Measurements from ENCODE around the gene MYO18B.

Gene MYO18B

GRCh38 chr22:25935266-25936058 lies 193.5 kb downstream of the MYO18B start:
- TF ChIP-seq REST (IDR thresholded peaks at IDR 0.05; ENCODE audit: insufficient read depth in 1 of 2, low read depth in 2 of 2, low read length in 2 of 2) (no peak), SIN3A (IDR thresholded peaks at IDR 0.05; ENCODE audit: borderline replicate concordance, insufficient read depth, low read length) (no peak), POLR2AphosphoS5 (IDR thresholded peaks at IDR 0.05; ENCODE audit: low read depth, low read length) (no peak), FOXP2 (optimal IDR thresholded peaks at IDR 0.05; ENCODE audit: borderline replicate concordance, extremely low read depth, extremely low read length, insufficient read depth) (no peak), TAF1 (IDR thresholded peaks at IDR 0.05; ENCODE audit: borderline replicate concordance, insufficient read depth, low read length) (no peak)

- TF ChIP-seq POLR2AphosphoS5 (IDR thresholded peaks at IDR 0.05; ENCODE audit: low read depth, low read length) (no peak), FOXP2 (optimal IDR thresholded peaks at IDR 0.05; ENCODE audit: borderline replicate concordance, extremely low read depth, extremely low read length, insufficient read depth) (no peak), REST (IDR thresholded peaks at IDR 0.05; ENCODE audit: insufficient read depth in 1 of 2, low read depth in 2 of 2, low read length in 2 of 2) (no peak), SIN3A (IDR thresholded peaks at IDR 0.05; ENCODE audit: borderline replicate concordance, insufficient read depth, low read length) (no peak), TAF1 (IDR thresholded peaks at IDR 0.05; ENCODE audit: borderline replicate concordance, insufficient read depth, low read length) (no peak)
These were observed 196.2 kb downstream of the MYO18B start for GRCh38 chr22:25938151-25938550.

- TF ChIP-seq SIN3A (IDR thresholded peaks at IDR 0.05; ENCODE audit: borderline replicate concordance, insufficient read depth, low read length) = no peak
- no peak for TF ChIP-seq TAF1 (IDR thresholded peaks at IDR 0.05; ENCODE audit: borderline replicate concordance, insufficient read depth, low read length)
- no peak for TF ChIP-seq FOXP2 (optimal IDR thresholded peaks at IDR 0.05; ENCODE audit: borderline replicate concordance, extremely low read depth, extremely low read length, insufficient read depth)
- no peak for TF ChIP-seq REST (IDR thresholded peaks at IDR 0.05; ENCODE audit: insufficient read depth in 1 of 2, low read depth in 2 of 2, low read length in 2 of 2)
- TF ChIP-seq POLR2AphosphoS5 (IDR thresholded peaks at IDR 0.05; ENCODE audit: low read depth, low read length) = no peak
These were observed 197.4 kb downstream of the MYO18B start for GRCh38 chr22:25939384-25939783.

DNA sequence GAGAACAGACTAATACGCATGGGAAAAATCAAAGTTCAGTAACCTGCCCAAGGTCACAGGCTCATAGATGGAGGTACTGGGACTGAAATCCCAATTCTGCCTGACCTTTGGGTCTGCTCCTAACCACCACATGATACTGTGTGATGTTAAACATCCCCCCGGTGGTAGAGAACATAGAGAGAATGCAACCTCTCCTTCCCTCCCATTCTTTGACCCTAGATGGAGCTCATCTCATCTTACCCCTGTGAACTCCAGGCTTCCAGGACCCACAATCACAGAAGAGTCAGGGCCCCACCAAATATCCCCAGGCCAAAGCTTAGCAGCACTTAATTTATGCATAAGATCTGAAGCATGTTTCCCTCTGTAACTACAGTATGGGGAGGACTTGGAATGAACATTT lies 198.5 kb downstream of the MYO18B start:
- no peak for TF ChIP-seq SIN3A (IDR thresholded peaks at IDR 0.05; ENCODE audit: borderline replicate concordance, insufficient read depth, low read length)
- TF ChIP-seq TAF1 (IDR thresholded peaks at IDR 0.05; ENCODE audit: borderline replicate concordance, insufficient read depth, low read length) = no peak

DNA sequence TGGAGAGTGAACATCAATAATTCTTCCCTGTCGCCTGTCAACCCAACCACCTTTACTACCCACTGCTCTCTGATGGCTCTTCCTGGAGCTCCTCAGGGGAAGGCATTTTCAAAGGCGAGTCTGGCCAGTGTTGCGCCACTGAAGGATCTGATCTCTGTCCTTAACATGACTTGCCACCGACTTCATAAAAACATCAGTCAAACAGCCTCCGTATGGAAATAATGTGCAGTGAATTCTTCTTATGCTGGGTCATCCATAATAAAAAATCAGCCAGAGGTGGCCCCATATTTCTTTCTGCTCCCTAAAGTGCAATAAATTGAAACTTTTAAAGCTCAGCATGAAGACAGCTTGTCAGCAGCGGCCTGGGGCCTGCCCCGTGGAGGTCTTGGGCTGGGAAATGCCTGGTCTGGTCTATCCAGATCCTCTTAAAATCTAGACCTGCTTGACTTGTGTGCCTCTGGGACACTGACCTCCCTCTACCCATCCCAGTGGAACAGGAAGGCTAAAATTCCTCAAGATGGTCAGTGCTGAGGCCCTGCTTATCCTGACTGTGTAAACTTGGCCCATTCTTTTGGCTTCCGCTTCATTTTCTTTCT lies 199.5 kb downstream of the MYO18B start:
- TF ChIP-seq SIN3A (IDR thresholded peaks at IDR 0.05; ENCODE audit: borderline replicate concordance, insufficient read depth, low read length) (no peak), REST (IDR thresholded peaks at IDR 0.05; ENCODE audit: insufficient read depth in 1 of 2, low read depth in 2 of 2, low read length in 2 of 2) (no peak), POLR2AphosphoS5 (IDR thresholded peaks at IDR 0.05; ENCODE audit: low read depth, low read length) (no peak), TAF1 (IDR thresholded peaks at IDR 0.05; ENCODE audit: borderline replicate concordance, insufficient read depth, low read length) (no peak), FOXP2 (optimal IDR thresholded peaks at IDR 0.05; ENCODE audit: borderline replicate concordance, extremely low read depth, extremely low read length, insufficient read depth) (no peak)

Data from PFSK-1 (cell line).